PC-9 (cell line): ENCODE measurements around the gene TUBB4B. TPM values are rescaled to one million over a fixed set of nuclear protein-coding genes. Genes with fewer than 3 reads are reported as not detected.
"Not testable (repeated sequence)": the region's sequence is repeated elsewhere in the genome, so short reads cannot be mapped to it uniquely, and the experiment has no call there.

Experiments
- BruUV-seq: library from RNA; stranded (reverse); fragments of 400-500 nt; replicated peaks from 2 replicates; lab custom pipeline; 2021; lab: Mats Ljungman, UMichigan
- CTCF ChIA-PET: fragments of 300-600 bp; sonication (Branson Sonifier 250); formaldehyde crosslinking; loops from one replicate; lab custom pipeline; 2022; ENCODE audit warnings: antibody characterized with exemption; lab: Charles Lee
- POLR2A ChIA-PET: fragments of 300-600 bp; sonication (Branson Sonifier 250); formaldehyde crosslinking; loops from one replicate; lab custom pipeline; 2022; ENCODE audit warnings: antibody characterized with exemption; ENCODE audit not compliant: unreplicated experiment; lab: Charles Lee
- DNase-seq, 2 experiments: peaks; one replicate each; pipeline versions ENCODE4 v3.0.0 to v3.0.0-alpha.2; 2015 to 2022; ENCODE audit warnings: mixed read lengths in 1 of 2
- H2AFZ ChIP-seq: fragments of 200-600 bp; sonication (generic); 2 replicates; pipeline ENCODE4 v1.8.1; 2017; ENCODE audit warnings: antibody characterized with exemption
- H3F3A ChIP-seq: fragments of 200-600 bp; sonication (generic); 2 replicates; pipeline ENCODE4 v1.8.1; 2017; ENCODE audit warnings: antibody characterized with exemption, mild to moderate bottlenecking, low read depth; ENCODE audit not compliant: insufficient read depth
- H3K27ac ChIP-seq: fragments of 200-600 bp; sonication (generic); 2 replicates; pipeline ENCODE4 v1.6.1; 2016; ENCODE audit warnings: mixed run types
- H3K27me3 ChIP-seq: fragments of 200-600 bp; sonication (generic); 2 replicates; pipeline ENCODE4 v1.6.1; 2016; ENCODE audit warnings: low read depth, mixed run types; ENCODE audit not compliant: insufficient read depth
- H3K36me3 ChIP-seq: fragments of 200-600 bp; sonication (generic); 2 replicates; pipeline ENCODE4 v1.6.1; 2016; ENCODE audit warnings: low read depth, mixed run types
- H3K4me1 ChIP-seq: fragments of 200-600 bp; sonication (generic); replicated peaks from 2 replicates; pipeline ENCODE4 v1.6.1; 2016; ENCODE audit warnings: mixed run types; ENCODE audit not compliant: insufficient read depth
- H3K4me2 ChIP-seq: fragments of 200-600 bp; sonication (generic); 2 replicates; pipeline ENCODE4 v1.6.1; 2017; ENCODE audit warnings: mixed run types
- H3K4me3 ChIP-seq: fragments of 200-600 bp; sonication (generic); 2 replicates; pipeline ENCODE4 v1.6.1; 2016; ENCODE audit warnings: mixed run types
- H3K79me2 ChIP-seq: fragments of 200-600 bp; sonication (generic); 2 replicates; pipeline ENCODE4 v1.6.1; 2017; ENCODE audit warnings: low read depth, mixed run types
- H3K9me2 ChIP-seq: fragments of 200-600 bp; sonication (generic); 2 replicates; pipeline ENCODE4 v1.8.1; 2017; ENCODE audit warnings: mild to moderate bottlenecking; ENCODE audit not compliant: insufficient read depth
- H3K9me3 ChIP-seq: fragments of 200-600 bp; sonication (generic); 2 replicates; pipeline ENCODE4 v1.8.1; 2016; ENCODE audit warnings: low read depth; ENCODE audit not compliant: insufficient read depth
- H4K20me1 ChIP-seq: fragments of 200-600 bp; sonication (generic); 2 replicates; pipeline ENCODE4 v1.8.1; 2017; ENCODE audit not compliant: insufficient read depth
- EZH2 ChIP-seq: fragments of 200-600 bp; sonication (generic); IDR thresholded peaks from 2 replicates; pipeline ENCODE4 v1.8.0; 2017; ENCODE audit warnings: antibody characterized with exemption, low read depth
- intact Hi-C: fragments of 100-400 bp; cut with micrococcal nuclease; formaldehyde crosslinking; loops from one replicate; pipeline ENCODE4 v1.10.0; 2022; ENCODE audit not compliant: unreplicated experiment
- total RNA-seq: library from RNA; stranded (reverse); gene quantifications from 2 replicates; pipeline ENCODE4 v1.2.3, GENCODE V29; 2021
- TF ChIP-seq, protein P1 (sequence below): fragments of 200-600 bp; sonication (generic); conservative IDR thresholded peaks from 2 replicates; pipeline ENCODE4 v1.6.1; 2017; ENCODE audit warnings: mixed run types, antibody characterized with exemption, mild to moderate bottlenecking, moderate library complexity

The TUBB4B gene
- total RNA-seq, 1 experiment from 2014 or later = 494 TPM

- H3K4me3 ChIP-seq = no peak overlapping the region; the same call in 1 of the 2 replicates
- H4K20me1 ChIP-seq = peaks cover 15% of the 10 kb centered on the region
- intact Hi-C loops = no loop called here
- H3K27me3 ChIP-seq = no peaks in the 10 kb centered on the region
- H3K27ac ChIP-seq = no peak overlapping the region
- 0 out of 2 replicates have a peak, but pooled peaks cover 15% of the 10 kb centered on the region for H3K36me3 ChIP-seq
- H3K4me1 ChIP-seq = peaks cover 34% of the 10 kb centered on the region
- TF ChIP-seq, protein P1, sequence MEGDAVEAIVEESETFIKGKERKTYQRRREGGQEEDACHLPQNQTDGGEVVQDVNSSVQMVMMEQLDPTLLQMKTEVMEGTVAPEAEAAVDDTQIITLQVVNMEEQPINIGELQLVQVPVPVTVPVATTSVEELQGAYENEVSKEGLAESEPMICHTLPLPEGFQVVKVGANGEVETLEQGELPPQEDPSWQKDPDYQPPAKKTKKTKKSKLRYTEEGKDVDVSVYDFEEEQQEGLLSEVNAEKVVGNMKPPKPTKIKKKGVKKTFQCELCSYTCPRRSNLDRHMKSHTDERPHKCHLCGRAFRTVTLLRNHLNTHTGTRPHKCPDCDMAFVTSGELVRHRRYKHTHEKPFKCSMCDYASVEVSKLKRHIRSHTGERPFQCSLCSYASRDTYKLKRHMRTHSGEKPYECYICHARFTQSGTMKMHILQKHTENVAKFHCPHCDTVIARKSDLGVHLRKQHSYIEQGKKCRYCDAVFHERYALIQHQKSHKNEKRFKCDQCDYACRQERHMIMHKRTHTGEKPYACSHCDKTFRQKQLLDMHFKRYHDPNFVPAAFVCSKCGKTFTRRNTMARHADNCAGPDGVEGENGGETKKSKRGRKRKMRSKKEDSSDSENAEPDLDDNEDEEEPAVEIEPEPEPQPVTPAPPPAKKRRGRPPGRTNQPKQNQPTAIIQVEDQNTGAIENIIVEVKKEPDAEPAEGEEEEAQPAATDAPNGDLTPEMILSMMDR = no peak
- no peak for TF ChIP-seq EZH2
- H3K79me2 ChIP-seq = peaks cover 45% of the 10 kb centered on the region
- H3F3A ChIP-seq = peaks cover 23% of the 10 kb centered on the region
- H2AFZ ChIP-seq = no peak overlapping the region
- BruUV-seq = no TSS peak
- H3K9me3 ChIP-seq = no peaks in the 10 kb centered on the region
- H3K9me2 ChIP-seq = no peaks in the 10 kb centered on the region
- DNase-seq = peak in 1 of 2 experiments; percentile 72
- ChIA-PET POLR2A (interaction anchor here (0.5 to 0.6 kb wide), 5 partner anchors 13 to 356 kb away, joined by 3 to 6 read pairs (median 4); partner anchors contain the start of gene CYSRT1), CTCF (interaction anchor here (0.6 to 1.8 kb wide), 3 partner anchors 110 to 339 kb away, joined by 3 to 6 read pairs (median 4); no protein-coding TSS in a partner anchor)
- 0 out of 2 replicates have a peak overlapping the region, but pooled peaks have one; percentile 93 for H3K4me2 ChIP-seq
Observed at GRCh38 chr9:137237759-137238726, 3.0 kb upstream of the TUBB4B start.

DNA sequence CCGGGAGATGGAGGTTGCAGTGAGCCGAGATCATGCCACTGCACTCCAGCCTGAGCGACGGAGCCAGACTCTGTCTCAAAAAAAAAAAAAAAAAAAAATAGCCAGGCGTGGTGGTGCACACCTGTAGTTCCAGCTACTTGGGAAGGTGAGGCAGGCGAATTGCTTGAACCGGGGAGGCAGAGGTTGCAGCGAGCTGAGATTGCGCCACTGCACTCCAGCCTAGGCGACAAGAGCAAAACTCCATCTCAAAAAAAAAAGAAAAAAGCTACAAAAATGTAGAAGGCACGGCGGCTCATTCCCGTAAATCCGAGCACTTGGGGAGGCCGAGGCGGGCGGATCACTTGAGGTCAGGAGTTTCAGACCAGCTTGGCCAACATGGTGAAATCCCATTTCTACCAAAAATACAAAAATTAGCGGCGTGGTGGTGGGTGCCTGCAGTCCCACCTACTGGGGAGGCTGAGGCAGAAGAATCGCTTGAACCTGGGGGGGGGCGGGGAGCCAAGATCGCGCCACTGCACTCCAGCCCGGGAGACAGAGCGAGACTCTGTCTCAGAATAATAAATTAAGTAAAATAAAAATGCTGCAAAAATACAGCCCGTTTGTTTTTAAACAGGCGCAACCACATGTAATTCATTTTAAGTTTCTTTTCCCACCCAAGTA lies 1.4 kb upstream of the TUBB4B start:
- peaks cover 39% of the 10 kb centered on the region for H3K4me1 ChIP-seq
- H3K4me2 ChIP-seq = peak overlapping the region; percentile 93
- not testable (repeated sequence) for DNase-seq, H3K9me3 ChIP-seq, H3K27me3 ChIP-seq, H3K9me2 ChIP-seq
- POLR2A ChIA-PET = interaction anchor here (0.7 to 1.8 kb wide), 6 partner anchors 15 to 193 kb away, joined by 4 to 19 read pairs (median 8); partner anchors contain the start of gene NELFB
- H3F3A ChIP-seq = peaks cover 39% of the 10 kb centered on the region
- peak overlapping the region; percentile 89 for H2AFZ ChIP-seq
- CTCF ChIA-PET = interaction anchor here (0.8 kb wide), 2 partner anchors 33 to 193 kb away, joined by 4 to 7 read pairs; no protein-coding TSS in a partner anchor
- intact Hi-C loops = loop anchor here (2.0 to 5.0 kb wide), 3 partner anchors 37 to 447 kb away; partner anchors contain the start of genes TMEM141 and TOR4A
- BruUV-seq = TSS peak; percentile 50
- H4K20me1 ChIP-seq = peaks cover 29% of the 10 kb centered on the region
- H3K27ac ChIP-seq = peak overlapping the region; percentile 82
- peak overlapping the region; percentile 70 for H3K4me3 ChIP-seq
- H3K36me3 ChIP-seq = peaks cover 21% of the 10 kb centered on the region; the same call in 1 of the 2 replicates
- peaks cover 56% of the 10 kb centered on the region for H3K79me2 ChIP-seq

DNA sequence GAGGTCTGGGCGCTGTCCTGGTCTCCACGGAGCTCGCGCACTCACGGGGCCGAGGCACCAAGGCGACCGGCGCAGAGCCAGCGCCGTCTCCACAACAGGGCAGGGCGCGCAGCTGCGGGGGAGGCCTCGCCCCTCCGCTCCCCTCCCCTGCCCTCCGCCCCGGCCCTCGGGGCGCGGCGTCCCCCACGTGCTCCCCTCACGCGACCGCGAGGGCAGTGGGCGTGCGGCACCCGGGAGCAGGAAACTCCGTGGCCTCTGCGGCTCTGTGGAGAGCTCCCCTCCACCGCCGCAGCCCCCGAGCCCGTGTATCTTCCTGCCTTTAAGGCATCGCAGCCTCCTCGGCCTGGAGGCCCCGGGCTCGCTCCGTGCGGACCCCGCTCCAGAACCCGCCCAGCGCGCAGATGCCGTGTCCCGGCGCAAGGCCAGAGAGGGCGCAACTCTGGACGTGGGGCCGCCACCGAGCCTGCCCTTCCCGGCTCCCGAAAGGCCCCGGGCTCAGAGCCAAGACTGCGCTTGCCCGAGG lies 708 bp upstream of the TUBB4B start:
- ChIA-PET CTCF (interaction anchor here (0.5 kb wide), 1 partner anchor 113 kb away, joined by 8 read pairs; no protein-coding TSS in a partner anchor), POLR2A (interaction anchor here (0.5 to 1.8 kb wide), 18 partner anchors 12 to 448 kb away, joined by 3 to 19 read pairs (median 6); partner anchors contain the start of genes NELFB, RNF224, SAPCD2 and TOR4A)
- H3K4me2 ChIP-seq = peak overlapping the region; percentile 93
- TF ChIP-seq, protein P1 = peak; percentile 32; the same call in 1 of the 2 replicates
- no peak for TF ChIP-seq EZH2
- no peaks in the 10 kb centered on the region for H3K9me3 ChIP-seq
- peaks cover 29% of the 10 kb centered on the region for H4K20me1 ChIP-seq
- H3K4me1 ChIP-seq = peaks cover 39% of the 10 kb centered on the region
- no peaks in the 10 kb centered on the region for H3K9me2 ChIP-seq
- DNase-seq = peak in 1 of 2 experiments; percentile 82
- H3F3A ChIP-seq = peaks cover 40% of the 10 kb centered on the region
- H3K79me2 ChIP-seq = peaks cover 56% of the 10 kb centered on the region
- no peaks in the 10 kb centered on the region for H3K27me3 ChIP-seq
- peak overlapping the region; percentile 70 for H3K4me3 ChIP-seq
- BruUV-seq = no TSS peak
- H3K27ac ChIP-seq = peak overlapping the region; percentile 82
- intact Hi-C loops = loop anchor here (2.0 to 5.0 kb wide), 3 partner anchors 36 to 448 kb away; partner anchors contain the start of genes TMEM141 and TOR4A
- peak overlapping the region; percentile 89 for H2AFZ ChIP-seq
- H3K36me3 ChIP-seq = peaks cover 21% of the 10 kb centered on the region; the same call in 1 of the 2 replicates
